Amniotic stem cell (primary cell): Measurements from ENCODE around the gene METTL9.
"Not testable (repeated sequence)": the region's sequence is repeated elsewhere in the genome, so short reads cannot be mapped to it uniquely, and the experiment has no call there.

ENCODE experiments used
- DNase-seq: peaks from one replicate; lab custom pipeline; 2025; lab: John Stamatoyannopoulos, UW

Gene METTL9

GRCh38 chr16:21599122-21600030 is at the start of gene METTL9:
TSS of gene METTL9 (plus strand) at chr16:21599577. CDS start at chr16:21599734, 157 bp downstream.
- DNase-seq, result peak; percentile 90

- DNase-seq, result not testable (repeated sequence)
These were observed 49.4 kb upstream of the METTL9 start for GRCh38 chr16:21549975-21550374.

GRCh38 chr16:21550435-21550834 is 48.9 kb upstream of the METTL9 start:
- not testable (repeated sequence) for DNase-seq

GRCh38 chr16:21551076-21551475 is 48.3 kb upstream of the METTL9 start:
- not testable (repeated sequence) for DNase-seq

GRCh38 chr16:21551600-21551999 is 47.8 kb upstream of the METTL9 start:
- DNase-seq, result not testable (repeated sequence)

GRCh38 chr16:21553481-21554296 is 45.7 kb upstream of the METTL9 start:
- not testable (repeated sequence) for DNase-seq

GRCh38 chr16:21554795-21555585 is 44.4 kb upstream of the METTL9 start:
- DNase-seq, result peak; percentile 65

GRCh38 chr16:21555621-21556020 is 43.8 kb upstream of the METTL9 start:
- not testable (repeated sequence) for DNase-seq

- not testable (repeated sequence) for DNase-seq
These were observed 43.3 kb upstream of the METTL9 start for GRCh38 chr16:21556026-21556595.

GRCh38 chr16:21556651-21557241 is 42.6 kb upstream of the METTL9 start:
- DNase-seq, result not testable (repeated sequence)

- no peak for DNase-seq
These were observed 38.9 kb upstream of the METTL9 start for GRCh38 chr16:21560462-21560861.

GRCh38 chr16:21563676-21564075 is 35.7 kb upstream of the METTL9 start:
- no peak for DNase-seq

- DNase-seq, result not testable (repeated sequence)
These were observed 35.0 kb upstream of the METTL9 start for GRCh38 chr16:21564367-21564766.

- DNase-seq, result no peak
These were observed 33.9 kb upstream of the METTL9 start for GRCh38 chr16:21565507-21565860.

GRCh38 chr16:21565861-21566669 is 33.3 kb upstream of the METTL9 start:
- DNase-seq, result no peak

GRCh38 chr16:21566891-21567414 is 32.4 kb upstream of the METTL9 start:
- DNase-seq, result no peak

- DNase-seq, result not testable (repeated sequence)
These were observed 31.9 kb upstream of the METTL9 start for GRCh38 chr16:21567496-21567895.

GRCh38 chr16:21568502-21569189 is 30.7 kb upstream of the METTL9 start:
- DNase-seq, result no peak

GRCh38 chr16:21570676-21571017 is 28.7 kb upstream of the METTL9 start:
- no peak for DNase-seq

- DNase-seq, result not testable (repeated sequence)
These were observed 25.9 kb upstream of the METTL9 start for GRCh38 chr16:21573506-21573905.
